Naive thymus-derived CD8-positive, alpha-beta T cell (primary cell): ENCODE results near the gene CD22. TPM values are rescaled to one million over a fixed set of nuclear protein-coding genes. Genes with fewer than 3 reads are reported as not detected.
"Not testable (repeated sequence)": the region's sequence is repeated elsewhere in the genome, so short reads cannot be mapped to it uniquely, and the experiment has no call there.

ENCODE experiments used
- ATAC-seq, 2 donors: fragments of 150-1000 bp; cut with Tn5 transposase in 1 of 2; sonication (Bioruptor Pico), chemical (Tn5 transposase) in 1 of 2; 1 replicate in 1 of 2; 2 replicates in 1 of 2; pipeline ENCODE4 v1.10.0; 2021; ENCODE audit warnings: mild to moderate bottlenecking in 2 of 2, moderate library complexity in 2 of 2
- POLR2A ChIA-PET: fragments of 350-600 bp; sonication (Branson Sonifier 250); formaldehyde crosslinking; loops from one replicate; lab custom pipeline; 2021; ENCODE audit warnings: antibody characterized with exemption; lab: Charles Lee
- DNase-seq, 10 donors: peaks; one replicate each; pipeline versions ENCODE4 v3.0.0 to v3.0.0-alpha.2; 2020 to 2022
- H3K27ac Mint-ChIP-seq, 10 donors: one replicate each; pipeline ENCODE4 v1.8.0; 2020 to 2022; ENCODE audit warnings: mild to moderate bottlenecking in 10 of 10, mixed read lengths in 10 of 10, moderate library complexity in 4 of 10, inconsistent platforms in 1 of 10
- H3K27me3 Mint-ChIP-seq, 5 donors: one replicate each; pipeline ENCODE4 v1.8.0; 2021 to 2022; ENCODE audit warnings: mixed read lengths in 5 of 5
- H3K36me3 Mint-ChIP-seq, 3 donors: one replicate each; pipeline ENCODE4 v1.8.0; 2020 to 2022; ENCODE audit warnings: mixed read lengths in 3 of 3, mild to moderate bottlenecking in 2 of 3, inconsistent platforms in 1 of 3
- H3K4me1 Mint-ChIP-seq, 4 donors: one replicate each; pipeline ENCODE4 v1.8.0; 2021 to 2022; ENCODE audit warnings: mixed read lengths in 4 of 4
- H3K4me3 Mint-ChIP-seq, 10 donors: one replicate each; pipeline ENCODE4 v1.8.0; 2020 to 2022; ENCODE audit warnings: mild to moderate bottlenecking in 10 of 10, mixed read lengths in 10 of 10, moderate library complexity in 6 of 10, inconsistent platforms in 1 of 10
- H3K9me3 Mint-ChIP-seq, 9 donors: one replicate each; pipeline ENCODE4 v1.8.0; 2020 to 2022; ENCODE audit warnings: mixed read lengths in 9 of 9, mild to moderate bottlenecking in 3 of 9, inconsistent platforms in 1 of 9, moderate library complexity in 1 of 9
- polyA plus RNA-seq, 3 donors: library from polyadenylated mRNA; unstranded; fragments of 300-500 nt; fragmentation: Illumina TruSeq; gene quantifications; one replicate each; pipeline ENCODE4 v1.2.3, GENCODE V29; 2021
- total RNA-seq, 8 experiments: library from RNA in 2 of 8; stranded (reverse) in 2 of 8; gene quantifications; one replicate each; pipeline ENCODE4 v1.2.3 and lab custom pipeline; 2021 to 2026

Gene CD22
- total and polyA plus RNA-seq, 5 experiments from 2014 or later = 0.46 to 21.1 (median 10.4) TPM; not detected in 1

DNA sequence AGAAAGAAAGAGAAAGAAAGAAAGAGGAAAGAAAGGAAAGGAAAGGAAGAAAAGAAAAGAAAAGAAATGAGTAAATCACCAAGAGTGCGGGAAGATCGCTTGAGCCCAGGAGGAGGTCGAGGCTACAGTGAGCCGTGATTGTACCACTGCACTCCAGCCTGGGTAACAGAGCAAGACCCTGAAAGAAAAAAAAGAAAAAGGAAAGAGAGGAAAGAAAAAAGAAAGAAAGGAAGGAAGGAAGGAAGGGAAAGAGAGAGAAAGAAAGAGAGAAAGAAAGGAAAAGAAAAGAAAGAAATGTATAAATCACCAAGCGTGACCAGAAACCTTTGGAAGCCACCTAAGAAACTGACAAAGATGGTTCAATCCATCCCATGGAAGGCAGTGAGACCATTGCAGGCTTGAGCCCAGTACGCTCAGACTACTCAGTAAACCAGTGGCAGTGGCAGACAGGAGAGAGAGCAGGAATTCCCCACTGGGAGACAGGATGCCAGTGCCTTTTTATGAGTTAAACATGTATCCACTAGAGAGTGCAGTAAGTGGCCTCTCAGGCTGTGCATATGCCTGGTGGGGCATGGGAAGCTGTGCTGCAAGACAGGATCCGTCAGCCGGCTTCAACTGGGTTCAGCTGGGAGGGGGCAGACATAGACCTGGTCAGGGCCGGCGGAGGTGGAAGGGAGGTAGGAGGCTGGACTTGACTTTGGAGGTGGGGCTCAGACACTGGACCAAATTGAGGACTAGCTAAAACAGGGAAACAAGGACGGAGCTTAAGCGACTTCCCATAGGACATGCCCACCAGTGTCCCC lies 46.7 kb downstream of the CD22 start:
- POLR2A ChIA-PET = no interaction called here
- H3K4me1 Mint-ChIP-seq = peaks cover 0 to 16% (median 2%) of the 10 kb centered on the region in 4 donors
- no peak for ATAC-seq
- H3K9me3 Mint-ChIP-seq = peaks cover 0 to 5% (median 0%) of the 10 kb centered on the region in 9 donors
- H3K4me3 Mint-ChIP-seq = no peak overlapping the region
- H3K27me3 Mint-ChIP-seq = peaks cover 5 to 27% (median 10%) of the 10 kb centered on the region in 5 donors
- peaks cover 0 to 2% (median 0%) of the 10 kb centered on the region in 3 donors for H3K36me3 Mint-ChIP-seq
- peak overlapping the region in 1 of 10 donors; percentile 86 for H3K27ac Mint-ChIP-seq
- DNase-seq = no peak

DNA sequence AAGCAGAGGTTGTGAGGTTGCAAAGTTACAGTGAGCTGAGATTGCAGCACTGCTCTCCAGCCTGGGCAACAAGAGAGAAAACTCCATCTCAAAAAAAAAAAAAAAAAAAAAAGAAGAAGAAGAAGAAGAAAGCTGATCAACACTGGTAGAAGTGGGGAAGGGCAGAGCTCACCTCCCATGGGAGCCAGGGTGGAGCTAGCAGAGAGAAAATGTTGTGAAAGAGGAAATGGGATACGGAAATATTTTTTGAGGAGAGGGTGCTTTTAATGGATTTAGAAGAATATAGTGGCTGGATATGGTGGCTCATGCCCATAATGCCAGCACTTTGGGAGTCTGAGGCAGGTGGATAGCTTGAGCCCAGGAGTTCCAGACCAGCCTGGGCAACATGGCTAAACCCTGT lies 48.7 kb downstream of the CD22 start:
- H3K4me1 Mint-ChIP-seq = peaks cover 0 to 16% (median 2%) of the 10 kb centered on the region in 4 donors
- peaks cover 0 to 5% (median 0%) of the 10 kb centered on the region in 9 donors for H3K9me3 Mint-ChIP-seq
- peaks cover 7 to 39% (median 16%) of the 10 kb centered on the region in 5 donors for H3K27me3 Mint-ChIP-seq
- ATAC-seq (no peak), DNase-seq (no peak)
- no peak overlapping the region for H3K27ac Mint-ChIP-seq
- no peak overlapping the region for H3K4me3 Mint-ChIP-seq
- POLR2A ChIA-PET = interaction anchor here (0.9 kb wide), 1 partner anchor 12 kb away, joined by 4 read pairs; no protein-coding TSS in a partner anchor
- H3K36me3 Mint-ChIP-seq = peaks cover 0 to 2% (median 0%) of the 10 kb centered on the region in 3 donors

DNA sequence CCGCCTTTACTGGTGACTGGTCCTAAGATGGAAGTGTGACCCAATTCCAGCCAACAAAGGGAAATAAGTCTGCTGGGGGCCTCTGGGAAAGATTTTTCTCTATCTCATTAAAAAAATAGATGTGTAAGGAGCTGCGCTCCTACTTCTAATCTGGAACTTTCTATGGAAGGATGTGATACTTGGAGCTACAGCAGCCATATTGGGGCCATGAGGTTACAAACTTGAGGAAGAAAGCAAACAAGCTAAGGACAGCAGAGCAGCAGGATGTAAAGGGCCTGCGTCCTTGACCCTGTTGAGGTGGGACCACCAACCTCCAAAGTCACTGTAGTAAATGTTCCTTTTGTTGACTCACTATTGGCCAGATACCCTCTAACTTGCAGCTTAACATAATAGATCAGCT lies 49.4 kb downstream of the CD22 start:
- POLR2A ChIA-PET = interaction anchor here (0.9 kb wide), 1 partner anchor 13 kb away, joined by 4 read pairs; no protein-coding TSS in a partner anchor
- peaks cover 0 to 16% (median 2%) of the 10 kb centered on the region in 4 donors for H3K4me1 Mint-ChIP-seq
- H3K9me3 Mint-ChIP-seq = peaks cover 0 to 5% (median 0%) of the 10 kb centered on the region in 9 donors
- H3K27ac Mint-ChIP-seq = no peak overlapping the region
- peaks cover 0 to 2% (median 0%) of the 10 kb centered on the region in 3 donors for H3K36me3 Mint-ChIP-seq
- ATAC-seq (no peak), DNase-seq (no peak)
- H3K4me3 Mint-ChIP-seq = no peak overlapping the region
- H3K27me3 Mint-ChIP-seq = peaks cover 9 to 39% (median 16%) of the 10 kb centered on the region in 5 donors

DNA sequence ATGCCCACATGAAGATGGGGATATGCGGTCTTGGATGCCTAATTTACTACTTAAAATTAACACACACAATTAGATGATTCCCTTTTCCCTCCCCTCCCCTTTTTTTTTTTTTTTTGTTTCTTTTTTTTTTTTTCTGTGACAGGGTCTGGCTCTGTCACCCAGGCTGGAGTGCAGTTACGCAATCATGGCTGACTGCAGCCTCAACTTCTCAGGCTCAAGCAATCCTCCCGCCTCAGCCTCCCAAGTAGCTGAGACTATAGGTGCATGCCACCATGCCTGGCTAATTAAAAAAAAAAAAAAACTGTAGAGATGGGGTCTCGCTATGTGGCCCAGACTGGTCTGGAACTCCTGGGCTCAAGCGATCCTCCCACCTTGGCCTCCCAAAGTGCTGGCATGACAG lies 50.6 kb downstream of the CD22 start:
- DNase-seq, H3K36me3 Mint-ChIP-seq, H3K4me3 Mint-ChIP-seq, H3K9me3 Mint-ChIP-seq, ATAC-seq, POLR2A ChIA-PET, H3K27ac Mint-ChIP-seq: not testable (repeated sequence)
- Mint-ChIP-seq H3K27me3 (peaks cover 10 to 41% (median 18%) of the 10 kb centered on the region in 5 donors), H3K4me1 (peaks cover 0 to 16% (median under 1%) of the 10 kb centered on the region in 4 donors)

DNA sequence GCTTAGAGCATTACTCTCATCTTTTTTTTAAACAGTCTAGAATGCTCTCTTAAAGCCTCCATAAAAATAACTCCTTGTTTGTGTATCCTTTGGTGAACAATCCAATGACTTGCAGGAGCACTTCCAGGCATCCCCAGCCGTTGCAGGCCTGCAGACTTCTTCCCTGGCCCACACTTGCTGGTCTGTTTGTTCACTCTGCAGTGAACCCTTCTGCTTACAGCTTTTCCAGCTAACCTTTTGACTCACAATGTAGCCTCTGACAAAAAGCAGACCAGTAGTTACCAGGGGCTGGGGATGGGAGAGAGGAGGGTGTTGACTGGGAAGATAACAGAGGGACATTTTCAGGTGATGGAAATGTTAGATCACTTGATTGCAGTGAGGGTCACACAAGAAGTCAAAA lies 51.0 kb downstream of the CD22 start:
- no peak for DNase-seq
- peaks cover 0 to 13% (median under 1%) of the 10 kb centered on the region in 4 donors for H3K4me1 Mint-ChIP-seq
- peaks cover 0 to 9% (median 0%) of the 10 kb centered on the region in 9 donors for H3K9me3 Mint-ChIP-seq
- POLR2A ChIA-PET = no interaction called here
- no peak overlapping the region for H3K4me3 Mint-ChIP-seq
- H3K27me3 Mint-ChIP-seq = peaks cover 11 to 43% (median 18%) of the 10 kb centered on the region in 5 donors
- ATAC-seq = no peak
- peaks cover 0 to 2% (median 0%) of the 10 kb centered on the region in 3 donors for H3K36me3 Mint-ChIP-seq
- H3K27ac Mint-ChIP-seq = no peak overlapping the region

DNA sequence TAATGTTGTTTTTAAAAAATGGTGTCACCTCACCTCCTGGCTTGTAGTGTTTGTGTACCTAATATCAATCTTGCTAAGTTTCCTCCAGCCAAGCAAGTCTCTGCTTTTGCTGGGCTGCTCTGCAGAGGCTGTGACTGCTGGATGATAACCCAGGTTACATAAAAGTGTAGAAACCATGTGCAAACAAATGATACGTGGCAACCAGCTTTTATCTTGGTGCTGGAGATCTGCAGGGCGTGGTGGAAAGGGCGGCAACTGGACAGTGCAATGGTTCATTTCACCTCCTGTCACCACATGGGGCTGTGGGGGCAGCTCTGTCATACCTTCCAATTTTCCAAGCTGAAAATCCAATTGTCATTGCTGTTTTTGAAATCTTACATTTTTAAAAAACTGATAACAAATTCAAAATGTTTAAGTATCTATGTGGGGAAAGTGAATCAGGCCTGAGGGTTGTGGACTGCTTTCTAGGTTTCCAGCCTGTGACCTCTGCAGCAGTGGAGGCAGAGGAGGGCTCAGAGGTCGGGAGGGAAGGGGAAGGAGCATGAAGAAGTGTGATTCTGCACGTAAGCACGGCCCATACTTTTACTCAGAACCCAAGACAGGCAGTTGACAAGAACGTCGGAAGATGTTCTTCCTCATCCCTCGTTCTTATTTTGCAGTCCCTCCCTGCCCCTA lies 51.6 kb downstream of the CD22 start:
- DNase-seq (no peak), ATAC-seq (no peak)
- H3K9me3 Mint-ChIP-seq = peaks cover 0 to 10% (median 0%) of the 10 kb centered on the region in 9 donors
- POLR2A ChIA-PET = no interaction called here
- H3K27me3 Mint-ChIP-seq = peaks cover 8 to 39% (median 12%) of the 10 kb centered on the region in 5 donors
- H3K27ac Mint-ChIP-seq = no peak overlapping the region
- H3K36me3 Mint-ChIP-seq = peaks cover 0 to 2% (median 0%) of the 10 kb centered on the region in 3 donors
- peaks cover 0 to 9% (median under 1%) of the 10 kb centered on the region in 4 donors for H3K4me1 Mint-ChIP-seq
- no peak overlapping the region for H3K4me3 Mint-ChIP-seq

DNA sequence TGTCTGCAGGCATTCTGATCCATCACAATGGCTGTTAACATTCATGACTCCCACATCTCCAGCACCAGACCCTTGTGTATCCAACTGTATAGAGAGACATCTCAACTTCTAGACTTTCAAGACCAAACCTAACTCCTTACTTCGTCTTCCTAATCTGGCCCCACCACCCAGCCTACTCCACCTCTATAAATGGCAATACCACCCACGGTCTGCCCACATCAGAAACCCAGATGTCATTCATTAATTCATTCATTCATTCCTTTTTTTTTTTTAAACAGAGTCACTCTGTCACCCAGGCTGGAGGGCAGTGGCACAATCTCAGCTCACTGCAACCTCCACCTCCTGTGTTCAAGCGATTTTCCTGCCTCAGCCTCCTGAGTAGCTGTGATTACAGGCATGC lies 52.3 kb downstream of the CD22 start:
- DNase-seq (no peak), ATAC-seq (no peak)
- H3K9me3 Mint-ChIP-seq = peaks cover 0 to 15% (median 4%) of the 10 kb centered on the region in 9 donors
- H3K4me1 Mint-ChIP-seq = peaks cover 0 to 5% (median 0%) of the 10 kb centered on the region in 4 donors
- H3K27me3 Mint-ChIP-seq = peaks cover 3 to 32% (median 12%) of the 10 kb centered on the region in 5 donors
- no peak overlapping the region for H3K27ac Mint-ChIP-seq
- POLR2A ChIA-PET = no interaction called here
- H3K36me3 Mint-ChIP-seq = peaks cover under 1 to 2% (median 1%) of the 10 kb centered on the region in 3 donors
- H3K4me3 Mint-ChIP-seq = no peak overlapping the region

DNA sequence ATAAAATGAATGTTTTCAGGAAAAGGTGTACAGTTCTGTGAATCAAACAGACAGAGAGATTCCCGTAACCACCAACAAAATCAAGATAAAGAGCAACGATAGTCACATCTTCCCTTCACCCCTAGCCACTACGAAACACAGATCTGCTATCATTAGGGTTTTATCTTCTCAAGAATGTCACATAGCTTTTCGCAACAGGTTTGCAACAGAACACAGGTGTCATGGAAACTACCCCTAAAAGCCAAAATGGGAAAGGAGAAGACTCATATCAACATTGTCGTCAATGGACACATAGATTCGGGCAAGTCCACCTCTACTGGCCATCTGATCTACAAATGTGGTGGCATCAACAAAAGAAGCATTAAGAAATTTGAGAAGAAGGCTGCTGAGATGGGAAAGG lies 52.9 kb downstream of the CD22 start:
- POLR2A ChIA-PET = no interaction called here
- Mint-ChIP-seq H3K9me3 (peaks cover 0 to 21% (median 10%) of the 10 kb centered on the region in 9 donors), H3K27me3 (peaks cover 3 to 31% (median 14%) of the 10 kb centered on the region in 5 donors), H3K4me1 (peaks cover 0 to 3% (median 0%) of the 10 kb centered on the region in 4 donors), H3K27ac (no peak overlapping the region), H3K4me3 (no peak overlapping the region), H3K36me3 (peaks cover 2 to 5% (median 3%) of the 10 kb centered on the region in 3 donors)
- ATAC-seq (no peak), DNase-seq (no peak)

DNA sequence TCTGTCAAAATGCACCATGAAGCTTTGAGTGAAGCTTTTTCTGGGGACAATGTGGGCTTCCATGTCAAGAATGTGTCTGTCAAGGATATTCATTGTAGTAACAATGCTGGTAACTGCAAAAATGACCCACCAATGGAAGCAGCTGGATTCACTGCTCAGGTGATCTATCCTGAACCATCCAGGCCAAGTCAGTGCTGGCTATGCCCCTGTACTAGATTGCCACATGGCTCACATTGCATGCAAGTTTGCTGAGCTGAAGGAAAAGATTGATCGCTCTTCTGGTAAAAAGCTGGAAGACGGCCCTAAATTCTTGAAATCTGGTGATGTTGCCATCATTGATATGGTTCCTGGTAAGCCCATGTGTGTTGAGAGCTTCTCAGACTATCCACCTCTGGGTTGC lies 54.5 kb downstream of the CD22 start:
- ATAC-seq = no peak
- Mint-ChIP-seq H3K27ac (no peak overlapping the region), H3K27me3 (peaks cover 3 to 20% (median 11%) of the 10 kb centered on the region in 5 donors), H3K4me1 (no peaks in the 10 kb centered on the region), H3K36me3 (peaks cover 0 to 6% (median 5%) of the 10 kb centered on the region in 3 donors), H3K4me3 (no peak overlapping the region), H3K9me3 (peaks cover 0 to 23% (median 10%) of the 10 kb centered on the region in 9 donors)
- POLR2A ChIA-PET = no interaction called here
- DNase-seq = no peak

DNA sequence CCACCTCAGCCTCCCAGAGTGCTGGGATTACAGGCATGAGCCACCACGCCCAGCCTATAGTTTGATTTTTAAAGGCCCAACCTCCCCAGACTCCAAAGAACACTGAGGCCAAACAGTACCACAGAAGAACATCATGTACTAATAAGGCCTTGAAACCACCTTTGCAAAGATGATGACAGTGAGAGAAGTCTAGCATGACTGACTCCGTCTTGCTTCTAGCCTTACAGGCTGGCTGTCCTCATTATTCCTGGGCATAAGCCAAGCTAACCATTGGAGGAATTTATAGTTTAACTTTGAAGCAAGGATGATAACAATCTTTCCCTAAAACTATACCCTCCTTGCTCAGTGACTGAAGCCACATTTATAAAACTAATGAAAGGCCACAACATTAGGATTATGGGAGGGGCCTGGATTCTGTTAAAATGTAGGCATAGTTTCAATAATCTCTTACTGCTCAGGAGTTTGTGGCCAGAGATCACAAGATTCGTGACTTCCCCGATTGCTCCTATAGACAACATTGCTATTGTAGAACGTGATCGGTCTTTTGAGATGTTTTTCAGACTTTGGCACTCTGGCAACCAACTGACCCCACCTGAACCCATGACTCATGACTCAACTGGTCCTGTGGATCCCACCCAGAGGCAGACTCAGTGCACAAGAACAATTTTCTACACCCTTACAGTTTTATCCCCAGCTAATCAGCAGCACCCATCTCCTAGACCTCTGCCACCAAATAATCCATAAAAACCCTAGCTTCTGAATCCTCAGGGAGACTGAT lies 59.5 kb downstream of the CD22 start:
- H3K4me3 Mint-ChIP-seq = no peak overlapping the region
- ATAC-seq (no peak), DNase-seq (no peak)
- H3K27ac Mint-ChIP-seq = no peak overlapping the region
- POLR2A ChIA-PET = interaction anchor here (0.6 kb wide), 2 partner anchors 23 to 78 kb away, joined by 3 read pairs; no protein-coding TSS in a partner anchor
- peaks cover 3 to 9% (median 4%) of the 10 kb centered on the region in 5 donors for H3K27me3 Mint-ChIP-seq
- H3K36me3 Mint-ChIP-seq = peaks cover 0 to 6% (median 5%) of the 10 kb centered on the region in 3 donors
- no peaks in the 10 kb centered on the region for H3K4me1 Mint-ChIP-seq
- H3K9me3 Mint-ChIP-seq = peaks cover 0 to 20% (median 10%) of the 10 kb centered on the region in 9 donors

DNA sequence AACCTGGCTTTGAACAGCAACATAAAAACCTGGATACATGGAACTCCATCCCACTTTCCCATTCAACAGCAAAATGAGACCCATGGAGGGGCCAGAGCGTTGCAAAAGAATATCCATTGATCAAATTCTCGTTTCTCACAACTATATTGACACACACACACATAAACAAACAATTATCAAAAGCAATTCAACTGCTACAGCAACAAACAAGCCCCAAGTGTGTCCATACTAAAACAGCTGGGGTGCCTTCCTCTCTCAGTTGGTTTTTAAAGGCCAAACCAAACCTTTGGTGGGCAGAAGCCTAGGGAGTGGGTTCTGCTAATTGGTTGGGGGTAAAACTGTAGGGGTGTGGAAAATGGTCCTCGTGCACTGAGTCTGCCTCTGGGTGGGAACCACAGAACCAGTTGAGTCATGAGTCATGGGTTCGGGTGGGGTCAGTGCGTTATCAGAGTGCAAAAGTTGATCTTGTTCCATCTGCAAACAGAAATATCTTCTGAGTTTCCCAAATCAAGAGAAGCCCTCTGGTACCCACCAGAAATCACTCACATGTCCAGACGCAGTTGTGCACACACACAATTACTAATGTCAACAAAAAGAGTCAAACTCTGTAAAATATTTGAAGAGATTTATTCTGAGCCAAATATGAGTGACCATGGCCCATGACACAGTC lies 60.3 kb downstream of the CD22 start:
- POLR2A ChIA-PET = interaction anchor here (0.6 kb wide), 1 partner anchor 78 kb away, joined by 3 read pairs; no protein-coding TSS in a partner anchor
- Mint-ChIP-seq H3K36me3 (peaks cover 0 to 6% (median 5%) of the 10 kb centered on the region in 3 donors), H3K27ac (no peak overlapping the region), H3K4me1 (no peaks in the 10 kb centered on the region), H3K27me3 (peaks cover 2 to 8% (median 3%) of the 10 kb centered on the region in 5 donors), H3K4me3 (no peak overlapping the region), H3K9me3 (peaks cover 0 to 20% (median 10%) of the 10 kb centered on the region in 9 donors)
- DNase-seq (no peak), ATAC-seq (no peak)
